Chondrocyte (in vitro differentiated cells): Measurements from ENCODE around the gene RASAL2. TPM values are rescaled to one million over a fixed set of nuclear protein-coding genes. Genes with fewer than 3 reads are reported as not detected.

Source experiments
- DNase-seq: peaks from one replicate; pipeline ENCODE4 v3.0.0; 2021; ENCODE audit warnings: mixed read lengths, low spot score
- H3K27ac Mint-ChIP-seq: one replicate; pipeline ENCODE4 v1.8.0; 2021; ENCODE audit warnings: mild to moderate bottlenecking, moderate library complexity, mixed read lengths; ENCODE audit not compliant: unreplicated experiment
- H3K27me3 Mint-ChIP-seq: 2 replicates; pipeline ENCODE4 v1.8.0; 2021; ENCODE audit warnings: low read depth, mixed read lengths
- H3K36me3 Mint-ChIP-seq: 2 replicates; pipeline ENCODE4 v1.8.0; 2021; ENCODE audit warnings: low read depth, mixed read lengths
- H3K4me1 Mint-ChIP-seq: 2 replicates; pipeline ENCODE4 v1.8.0; 2021; ENCODE audit warnings: low read depth, mild to moderate bottlenecking, mixed read lengths
- H3K4me3 Mint-ChIP-seq: one replicate; pipeline ENCODE4 v1.8.0; 2021; ENCODE audit warnings: mild to moderate bottlenecking, moderate library complexity, mixed read lengths; ENCODE audit not compliant: unreplicated experiment
- H3K9me3 Mint-ChIP-seq: 2 replicates; pipeline ENCODE4 v1.8.0; 2021; ENCODE audit warnings: low read depth, mixed read lengths
- CTCF ChIP-seq: fragments of 200-600 bp; sonication (generic); IDR thresholded peaks from 2 replicates; pipeline ENCODE4 v1.5.0; 2021; ENCODE audit warnings: antibody characterized with exemption, mild to moderate bottlenecking, moderate library complexity
- total RNA-seq: library from RNA; stranded (reverse); gene quantifications from 3 replicates; pipeline ENCODE4 v1.2.1, GENCODE V29; 2021

RASAL2 gene
- total RNA-seq, 1 donor from 2014 or later, result 40.1 TPM

- DNase-seq, result no peak
- peaks cover 48% of the 10 kb centered on the region for H3K4me1 Mint-ChIP-seq
- H3K9me3 Mint-ChIP-seq, result peaks cover 7% of the 10 kb centered on the region
- H3K4me3 Mint-ChIP-seq, result no peak overlapping the region
- no peaks in the 10 kb centered on the region for H3K27me3 Mint-ChIP-seq
- no peak for TF ChIP-seq CTCF
- no peak overlapping the region for H3K27ac Mint-ChIP-seq
- H3K36me3 Mint-ChIP-seq, result no peaks in the 10 kb centered on the region
Measured at GRCh38 chr1:178354816-178355215, 260.9 kb downstream of the RASAL2 start.

- DNase-seq, result no peak
- Mint-ChIP-seq H3K27me3 (no peaks in the 10 kb centered on the region), H3K4me3 (no peak overlapping the region), H3K27ac (no peak overlapping the region), H3K4me1 (peaks cover 33% of the 10 kb centered on the region), H3K36me3 (no peaks in the 10 kb centered on the region), H3K9me3 (peaks cover 7% of the 10 kb centered on the region)
- no peak for TF ChIP-seq CTCF
Measured at GRCh38 chr1:178356299-178356698, 262.4 kb downstream of the RASAL2 start.

- no peak for DNase-seq
- no peak overlapping the region for H3K4me3 Mint-ChIP-seq
- peaks cover 1% of the 10 kb centered on the region for H3K9me3 Mint-ChIP-seq
- H3K27me3 Mint-ChIP-seq, result no peaks in the 10 kb centered on the region
- H3K4me1 Mint-ChIP-seq, result peaks cover 27% of the 10 kb centered on the region
- no peaks in the 10 kb centered on the region for H3K36me3 Mint-ChIP-seq
- TF ChIP-seq CTCF, result no peak
- no peak overlapping the region for H3K27ac Mint-ChIP-seq
Measured at GRCh38 chr1:178358456-178358855, 264.6 kb downstream of the RASAL2 start.

- no peaks in the 10 kb centered on the region for H3K36me3 Mint-ChIP-seq
- H3K9me3 Mint-ChIP-seq, result no peaks in the 10 kb centered on the region
- no peak overlapping the region for H3K4me3 Mint-ChIP-seq
- DNase-seq, result no peak
- H3K27me3 Mint-ChIP-seq, result no peaks in the 10 kb centered on the region
- TF ChIP-seq CTCF, result no peak
- peaks cover 18% of the 10 kb centered on the region for H3K4me1 Mint-ChIP-seq
- H3K27ac Mint-ChIP-seq, result no peak overlapping the region
Measured at GRCh38 chr1:178360421-178360820, 266.5 kb downstream of the RASAL2 start.

GRCh38 chr1:178361847-178362246, 267.9 kb downstream of the RASAL2 start:
- Mint-ChIP-seq H3K9me3 (no peaks in the 10 kb centered on the region), H3K4me1 (peaks cover 19% of the 10 kb centered on the region), H3K27ac (no peak overlapping the region), H3K36me3 (no peaks in the 10 kb centered on the region), H3K4me3 (no peak overlapping the region), H3K27me3 (no peaks in the 10 kb centered on the region)
- no peak for DNase-seq
- TF ChIP-seq CTCF, result peak; percentile 18
